Measurements from ENCODE around the gene PTPN3. TPM values are rescaled to one million over a fixed set of nuclear protein-coding genes. Genes with fewer than 3 reads are reported as not detected.

Gene PTPN3
- total RNA-seq, 1 experiment from 2014 or later = 10.4 TPM

- no peak for DNase-seq (ENCODE audit: low read depth, low spot score)
- Histone ChIP-seq H3K4me1 (ENCODE audit: control insufficient read depth, insufficient read depth, low read length) (no peaks in the 10 kb centered on the region), H3K4me3 (ENCODE audit: low read depth in 2 of 2, low read length in 2 of 2) (no peak overlapping the region), H3K27ac (ENCODE audit: low read length) (no peak overlapping the region), H3K9me3 (ENCODE audit: control insufficient read depth, insufficient read depth, low read depth, low read length) (no peaks in the 10 kb centered on the region), H3K36me3 (ENCODE audit: control insufficient read depth, insufficient read depth, low read length) (peaks cover 6% of the 10 kb centered on the region; the same call in 1 of the 2 replicates), H3K27me3 (ENCODE audit: control insufficient read depth, insufficient read depth, low read length) (no peaks in the 10 kb centered on the region)
- ChIA-PET POLR2A (no interaction called here), CTCF (no interaction called here)
- no TSS peak for BruUV-seq (replicated peaks)
- TF ChIP-seq TCF7L2 (IDR thresholded peaks at IDR 0.05; ENCODE audit: low read depth, low read length) (no peak), POLR2AphosphoS5 (IDR thresholded peaks at IDR 0.05; ENCODE audit: low read depth, low read length) (no peak), CTCF (IDR thresholded peaks at IDR 0.05) (no peak), SIN3A (IDR thresholded peaks at IDR 0.05; ENCODE audit: borderline replicate concordance, insufficient read depth, low read depth, low read length) (no peak), REST (IDR thresholded peaks at IDR 0.05; ENCODE audit: insufficient read depth in 1 of 2, low read depth in 2 of 2, low read length in 1 of 2) (no peak)
- intact Hi-C loops (cut with micrococcal nuclease; ENCODE audit: unreplicated experiment) (no loop called here), in situ Hi-C loops (cut with HindIII; ENCODE audit: low pct_unique_long_range_greater_than_20kb, low sequenced_read_pairs) (no loop called here)
- no peak for ATAC-seq
Measured at GRCh38 chr9:109422641-109423040, 75.5 kb downstream of the PTPN3 start.

- Histone ChIP-seq H3K4me1 (ENCODE audit: control insufficient read depth, insufficient read depth, low read length) (no peaks in the 10 kb centered on the region), H3K4me3 (ENCODE audit: low read depth in 2 of 2, low read length in 2 of 2) (no peak overlapping the region), H3K36me3 (ENCODE audit: control insufficient read depth, insufficient read depth, low read length) (0 out of 2 replicates have a peak, but pooled peaks cover 4% of the 10 kb centered on the region), H3K9me3 (ENCODE audit: control insufficient read depth, insufficient read depth, low read depth, low read length) (no peaks in the 10 kb centered on the region), H3K27ac (ENCODE audit: low read length) (no peak overlapping the region), H3K27me3 (ENCODE audit: control insufficient read depth, insufficient read depth, low read length) (no peaks in the 10 kb centered on the region)
- ATAC-seq = no peak
- no TSS peak for BruUV-seq (replicated peaks)
- no peak for TF ChIP-seq REST (IDR thresholded peaks at IDR 0.05; ENCODE audit: insufficient read depth in 1 of 2, low read depth in 2 of 2, low read length in 1 of 2)
- no peak for TF ChIP-seq SIN3A (IDR thresholded peaks at IDR 0.05; ENCODE audit: borderline replicate concordance, insufficient read depth, low read depth, low read length)
- no peak for TF ChIP-seq CTCF (IDR thresholded peaks at IDR 0.05)
- no peak for TF ChIP-seq POLR2AphosphoS5 (IDR thresholded peaks at IDR 0.05; ENCODE audit: low read depth, low read length)
- TF ChIP-seq TCF7L2 (IDR thresholded peaks at IDR 0.05; ENCODE audit: low read depth, low read length) = no peak
- intact Hi-C loops (cut with micrococcal nuclease; ENCODE audit: unreplicated experiment) = no loop called here
- CTCF ChIA-PET = interaction anchor here (0.6 kb wide), 1 partner anchor 638 kb away, joined by 3 read pairs; no protein-coding TSS in a partner anchor
- no peak for DNase-seq (ENCODE audit: low read depth, low spot score)
- POLR2A ChIA-PET = no interaction called here
- in situ Hi-C loops (cut with HindIII; ENCODE audit: low pct_unique_long_range_greater_than_20kb, low sequenced_read_pairs) = no loop called here
Measured at GRCh38 chr9:109421026-109421970, 76.8 kb downstream of the PTPN3 start.
